Duodenal mucosa (tissue), 2 donors: Measurements from ENCODE around the gene TRIM16.
"Not testable (repeated sequence)": the region's sequence is repeated elsewhere in the genome, so short reads cannot be mapped to it uniquely, and the experiment has no call there.

Experiments
- H3K27ac ChIP-seq: one replicate; pipeline ENCODE4 v1.7.0; 2013; ENCODE audit warnings: low read depth, low read length
- H3K27me3 ChIP-seq, 2 donors: one replicate each; pipeline ENCODE4 v1.7.0; 2013; ENCODE audit warnings: low read length in 2 of 2, control low read depth in 1 of 2; ENCODE audit not compliant: insufficient read depth in 2 of 2, control insufficient read depth in 1 of 2
- H3K36me3 ChIP-seq, 2 donors: one replicate each; pipeline ENCODE4 v1.7.0; 2013; ENCODE audit warnings: low read length in 2 of 2, control low read depth in 1 of 2; ENCODE audit not compliant: insufficient read depth in 2 of 2, control insufficient read depth in 1 of 2
- H3K4me1 ChIP-seq, 2 donors: one replicate each; pipeline ENCODE4 v1.7.0; 2013; ENCODE audit warnings: low read length in 2 of 2, control low read depth in 1 of 2; ENCODE audit not compliant: insufficient read depth in 2 of 2, control insufficient read depth in 1 of 2
- H3K4me3 ChIP-seq, 2 donors: one replicate each; pipeline ENCODE4 v1.7.0; 2013; ENCODE audit warnings: low read length in 2 of 2, low read depth in 1 of 2
- H3K9ac ChIP-seq, 2 donors: one replicate each; pipeline ENCODE4 v1.7.0; 2013; ENCODE audit warnings: low read length in 2 of 2, low read depth in 1 of 2
- H3K9me3 ChIP-seq, 2 donors: one replicate each; pipeline ENCODE4 v1.7.0; 2013; ENCODE audit warnings: low read length in 2 of 2, control low read depth in 1 of 2; ENCODE audit not compliant: control insufficient read depth in 1 of 2

The TRIM16 gene

GRCh38 chr17:15645942-15646312, 38.2 kb downstream of the TRIM16 start:
- H3K36me3 ChIP-seq, H3K9me3 ChIP-seq, H3K9ac ChIP-seq, H3K4me3 ChIP-seq, H3K27me3 ChIP-seq: not testable (repeated sequence)
- peak overlapping the region; percentile 70 for H3K27ac ChIP-seq
- peaks cover 12 to 17% of the 10 kb centered on the region in 2 donors for H3K4me1 ChIP-seq

DNA sequence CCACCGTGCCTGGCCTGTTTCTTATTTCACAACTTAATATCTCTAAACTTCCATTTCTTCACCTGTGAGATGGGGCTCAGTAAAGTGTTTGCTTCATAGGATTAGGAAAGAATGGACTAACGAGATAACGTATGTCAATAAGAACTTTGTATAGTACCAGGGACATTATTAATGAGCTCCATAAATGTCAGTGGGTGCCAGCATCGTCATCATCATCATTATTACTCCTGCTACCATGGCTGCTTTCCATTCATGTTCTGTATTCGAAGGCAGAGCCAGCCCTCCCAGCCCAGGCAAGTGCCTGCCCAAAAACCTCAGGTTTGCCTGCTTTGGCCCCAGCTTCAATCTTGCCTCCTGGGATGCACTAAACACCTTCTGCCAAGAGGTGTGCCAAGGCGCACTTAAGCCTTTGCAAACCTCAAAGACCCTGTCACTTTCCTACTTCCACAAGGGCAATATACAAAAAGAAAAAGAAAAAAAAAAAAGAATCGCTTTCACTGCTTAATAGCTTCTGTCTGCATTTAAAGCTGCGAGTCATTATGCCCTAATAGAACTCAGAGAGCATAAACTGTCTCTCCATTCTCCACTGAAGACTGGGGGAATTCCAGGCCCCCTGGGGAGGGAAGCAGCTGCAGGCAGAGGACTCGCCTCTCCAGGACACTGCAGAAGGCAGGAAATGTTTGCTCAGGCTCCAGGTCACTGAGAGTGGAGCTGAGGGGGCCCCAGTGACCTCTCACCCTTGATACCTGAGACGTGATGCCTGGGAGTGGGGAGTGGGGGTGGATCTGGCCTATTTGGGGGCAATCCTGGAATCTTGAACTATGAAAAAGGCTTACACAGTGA, 38.8 kb downstream of the TRIM16 start:
- not testable (repeated sequence) for H3K36me3 ChIP-seq, H3K27me3 ChIP-seq, H3K9ac ChIP-seq, H3K9me3 ChIP-seq, H3K4me3 ChIP-seq
- peaks cover 12 to 17% of the 10 kb centered on the region in 2 donors for H3K4me1 ChIP-seq
- peak overlapping the region; percentile 70 for H3K27ac ChIP-seq

DNA sequence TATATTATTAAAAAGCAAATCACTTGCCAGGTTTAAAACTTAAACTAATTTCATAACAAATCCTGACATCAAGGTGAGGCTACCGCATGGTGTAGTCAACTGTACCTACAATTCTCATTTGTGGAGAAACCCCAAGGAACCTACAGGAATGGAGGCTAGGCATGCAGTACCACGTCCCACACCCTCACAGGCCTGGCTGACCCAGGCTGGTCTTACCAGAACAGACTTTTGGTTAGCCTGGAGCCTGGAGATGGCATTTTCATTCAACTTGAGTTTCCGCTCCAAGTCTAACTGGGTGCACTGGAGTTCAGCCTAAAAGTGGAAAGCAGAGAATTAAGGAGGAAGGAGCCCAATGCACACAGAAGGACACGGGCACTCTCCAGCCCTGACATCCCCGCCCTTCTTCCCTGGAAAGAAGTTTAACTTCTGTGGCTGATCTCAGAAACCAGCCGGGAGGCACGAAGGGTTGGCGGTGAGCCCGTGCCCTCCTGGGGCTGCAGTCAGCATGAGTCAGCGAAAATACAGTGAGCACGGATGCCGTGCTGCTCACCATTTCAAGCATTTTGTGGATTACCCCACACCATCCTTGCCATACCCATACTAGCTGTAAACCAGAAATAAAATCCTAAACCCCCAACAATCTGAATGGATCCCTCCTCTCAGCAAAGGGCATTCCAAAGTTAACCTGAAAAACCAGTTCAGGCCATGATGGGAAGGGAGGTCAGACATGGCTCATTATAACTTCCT, 41.4 kb downstream of the TRIM16 start:
- not testable (repeated sequence) for H3K27me3 ChIP-seq, H3K9ac ChIP-seq, H3K9me3 ChIP-seq, H3K4me3 ChIP-seq, H3K4me1 ChIP-seq, H3K27ac ChIP-seq, H3K36me3 ChIP-seq

- not testable (repeated sequence) for H3K9me3 ChIP-seq, H3K27me3 ChIP-seq, H3K27ac ChIP-seq, H3K36me3 ChIP-seq, H3K9ac ChIP-seq, H3K4me3 ChIP-seq, H3K4me1 ChIP-seq
Observed at GRCh38 chr17:15642014-15642413, 42.1 kb downstream of the TRIM16 start.

DNA sequence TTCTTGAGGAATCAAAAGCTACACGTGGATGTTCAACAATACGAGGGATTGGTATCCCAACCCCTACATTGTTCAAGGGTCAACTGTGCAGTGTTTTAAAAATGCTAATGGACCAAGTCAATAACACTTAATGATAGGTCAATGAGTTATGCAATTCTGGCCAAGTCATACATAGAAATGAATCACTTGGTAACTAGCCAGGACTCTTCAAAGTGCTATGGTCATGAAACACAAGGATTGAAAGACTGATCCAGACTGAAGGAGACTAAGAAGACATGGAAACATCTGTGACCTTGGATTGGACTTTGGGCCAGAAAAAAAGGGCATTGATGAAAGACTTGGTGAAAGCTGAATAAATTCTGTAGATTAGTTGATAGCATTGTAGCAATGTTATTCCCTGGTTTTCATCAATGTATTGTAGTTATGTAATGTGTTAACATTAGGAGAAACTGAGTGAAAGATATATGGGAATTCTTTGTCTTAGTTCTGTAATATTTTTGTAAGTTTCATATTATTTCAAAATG, 53.1 kb downstream of the TRIM16 start:
- not testable (repeated sequence) for H3K9ac ChIP-seq, H3K4me1 ChIP-seq, H3K9me3 ChIP-seq, H3K27ac ChIP-seq, H3K27me3 ChIP-seq, H3K4me3 ChIP-seq, H3K36me3 ChIP-seq

- not testable (repeated sequence) for H3K4me3 ChIP-seq, H3K4me1 ChIP-seq, H3K27ac ChIP-seq, H3K36me3 ChIP-seq, H3K27me3 ChIP-seq, H3K9me3 ChIP-seq, H3K9ac ChIP-seq
Observed at GRCh38 chr17:15629991-15630390, 54.1 kb downstream of the TRIM16 start.

DNA sequence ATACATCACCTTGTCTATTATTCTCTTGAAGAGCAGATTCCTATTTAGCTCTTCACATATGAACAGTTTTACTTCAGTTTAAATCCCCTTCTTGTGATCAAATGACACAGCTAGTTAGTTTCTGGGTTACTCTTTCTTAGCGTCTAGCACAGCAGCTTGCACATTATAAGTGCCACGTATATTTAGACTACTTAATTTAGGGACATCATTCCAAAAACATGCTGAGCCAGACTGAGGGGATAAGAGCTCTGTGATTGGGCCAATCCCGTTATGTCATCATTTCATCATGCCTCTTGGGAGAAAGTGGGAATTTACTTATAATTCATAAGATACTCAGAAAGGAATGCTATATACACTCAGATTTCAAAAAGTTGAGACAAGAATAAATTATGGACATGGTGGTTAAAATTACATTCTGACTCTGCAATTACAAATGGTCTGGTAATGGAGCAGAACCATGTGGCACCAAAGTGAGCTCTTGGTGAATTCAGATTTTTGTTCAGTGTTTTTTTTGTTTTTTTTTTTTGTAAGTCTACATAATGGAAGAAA, 60.4 kb downstream of the TRIM16 start:
- H3K9ac ChIP-seq, H3K27me3 ChIP-seq, H3K4me3 ChIP-seq, H3K9me3 ChIP-seq, H3K4me1 ChIP-seq, H3K36me3 ChIP-seq, H3K27ac ChIP-seq: not testable (repeated sequence)

DNA sequence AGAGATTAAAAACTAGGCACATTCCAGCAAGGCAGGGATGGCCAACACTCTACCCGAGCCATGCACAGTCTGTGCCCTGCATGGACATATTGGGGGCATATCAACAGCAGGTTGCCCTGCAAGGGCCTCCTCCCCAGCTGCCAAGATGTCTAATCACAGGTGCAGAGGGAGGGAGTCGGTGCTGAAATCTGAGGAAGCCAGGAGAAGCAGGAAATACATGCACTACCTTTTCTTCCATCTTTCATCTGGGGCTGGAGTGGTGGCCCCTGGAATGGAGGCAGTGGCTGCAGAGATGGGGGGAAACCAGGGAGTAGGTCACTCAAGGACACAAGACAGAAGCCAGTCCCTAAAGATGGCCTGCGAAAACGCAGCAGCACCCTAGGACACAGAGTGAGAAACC, 60.9 kb downstream of the TRIM16 start:
- H3K4me1 ChIP-seq, H3K4me3 ChIP-seq, H3K27ac ChIP-seq: not testable (repeated sequence)

DNA sequence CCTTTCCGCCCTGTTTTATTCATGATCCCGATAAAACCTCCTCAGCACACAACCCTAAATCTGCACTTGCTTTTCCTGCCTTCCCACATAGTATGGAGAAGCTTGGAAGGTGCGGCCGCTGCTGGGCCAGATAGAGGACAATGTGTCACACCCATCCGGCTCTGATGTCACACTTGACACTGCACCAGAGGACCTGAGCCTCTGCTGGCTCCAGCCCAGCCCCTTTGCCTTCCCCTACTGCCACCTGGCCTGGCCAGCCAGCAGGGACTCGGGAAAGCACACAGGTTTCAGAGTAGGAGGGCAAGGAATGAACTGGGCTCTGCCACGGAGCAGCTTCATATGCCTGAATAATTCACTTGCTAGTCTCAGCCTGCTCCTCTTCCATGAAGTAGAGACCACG, 62.0 kb downstream of the TRIM16 start:
- H3K4me1 ChIP-seq, H3K27me3 ChIP-seq, H3K4me3 ChIP-seq, H3K9me3 ChIP-seq, H3K9ac ChIP-seq, H3K36me3 ChIP-seq, H3K27ac ChIP-seq: not testable (repeated sequence)

More for the DNA sequence above, 60.9 kb downstream of the TRIM16 start:
- not testable (repeated sequence) for H3K9ac ChIP-seq, H3K27me3 ChIP-seq, H3K9me3 ChIP-seq, H3K36me3 ChIP-seq

- not testable (repeated sequence) for H3K27me3 ChIP-seq, H3K27ac ChIP-seq
Observed at GRCh38 chr17:15619331-15620058, 64.6 kb downstream of the TRIM16 start, which contains the start of gene FBXW10B. Gene FBXW10B, minus strand, starts transcription at chr17:15619704. Its CDS starts 192 bp downstream, at chr17:15619512.

More at GRCh38 chr17:15619331-15620058, 64.6 kb downstream of the TRIM16 start, which contains the start of gene FBXW10B:
- H3K4me1 ChIP-seq, H3K4me3 ChIP-seq, H3K9me3 ChIP-seq, H3K9ac ChIP-seq, H3K36me3 ChIP-seq: not testable (repeated sequence)
